MCF 10A (cell line): ENCODE measurements around the gene TLN1. TPM values are rescaled to one million over a fixed set of nuclear protein-coding genes. Genes with fewer than 3 reads are reported as not detected.

Source experiments
- BruUV-seq: library from RNA; stranded (reverse); fragments of 400-500 nt; replicated peaks from 2 replicates; lab custom pipeline; 2021; lab: Mats Ljungman, UMichigan
- CTCF ChIA-PET: fragments of 300-600 bp; sonication (Branson Sonifier 250); formaldehyde crosslinking; extraction: SDS; loops from one replicate; lab custom pipeline; 2021; ENCODE audit warnings: antibody characterized with exemption, inconsistent platforms; lab: Yijun Ruan, JAX
- POLR2A ChIA-PET: fragments of 300-600, 350-650 bp; sonication (Branson Sonifier 250); formaldehyde crosslinking; extraction: SDS; loops from one replicate; lab custom pipeline; 2020; ENCODE audit warnings: antibody characterized with exemption, inconsistent platforms; lab: Yijun Ruan, JAX
- DNase-seq: peaks from one replicate; pipeline ENCODE4 v3.0.0-alpha.2; 2018; ENCODE audit not compliant: unreplicated experiment
- H3K27ac Mint-ChIP-seq: one replicate; pipeline ENCODE4 v1.8.0; 2022; ENCODE audit warnings: mild to moderate bottlenecking, low read depth, mixed read lengths; ENCODE audit not compliant: unreplicated experiment
- H3K27me3 Mint-ChIP-seq: one replicate; pipeline ENCODE4 v1.8.0; 2022; ENCODE audit warnings: mixed read lengths; ENCODE audit not compliant: insufficient read depth, unreplicated experiment
- H3K36me3 Mint-ChIP-seq: one replicate; pipeline ENCODE4 v1.8.0; 2022; ENCODE audit warnings: mild to moderate bottlenecking, moderate library complexity, mixed read lengths; ENCODE audit not compliant: insufficient read depth, unreplicated experiment
- H3K4me1 Mint-ChIP-seq: one replicate; pipeline ENCODE4 v1.8.0; 2022; ENCODE audit warnings: mixed read lengths; ENCODE audit not compliant: insufficient read depth, unreplicated experiment
- H3K4me3 Mint-ChIP-seq: one replicate; pipeline ENCODE4 v1.8.0; 2022; ENCODE audit warnings: mild to moderate bottlenecking, moderate library complexity, mixed read lengths; ENCODE audit not compliant: unreplicated experiment
- H3K9me3 Mint-ChIP-seq: one replicate; pipeline ENCODE4 v1.8.0; 2022; ENCODE audit warnings: mixed read lengths; ENCODE audit not compliant: unreplicated experiment
- CTCF ChIP-seq: fragments of 200-600 bp; IDR thresholded peaks from one replicate; pipeline ENCODE4 v1.8.0; 2022; ENCODE audit warnings: antibody characterized with exemption, mild to moderate bottlenecking; ENCODE audit not compliant: unreplicated experiment
- intact Hi-C: fragments of 100-400 bp; cut with micrococcal nuclease; formaldehyde crosslinking; loops from 2 replicates; pipeline ENCODE4 v1.14.1; 2022
- total RNA-seq: library from RNA; stranded (reverse); gene quantifications from 2 replicates; pipeline ENCODE4 v1.2.3, GENCODE V29; 2022

TLN1 gene
- total RNA-seq, 1 experiment from 2014 or later = 224 TPM

GRCh38 chr9:35776018-35776417 lies 44.0 kb upstream of the TLN1 start:
- CTCF ChIA-PET = interaction anchor here (0.6 to 2.1 kb wide), 8 partner anchors 13 to 948 kb away, joined by 3 to 15 read pairs (median 4); partner anchors contain the start of gene PIGO
- H3K4me3 Mint-ChIP-seq = no peak overlapping the region
- intact Hi-C loops = no loop called here

GRCh38 chr9:35774907-35775635 lies 43.1 kb upstream of the TLN1 start:
- Mint-ChIP-seq H3K36me3 (peaks cover 5% of the 10 kb centered on the region), H3K4me1 (no peaks in the 10 kb centered on the region), H3K9me3 (no peaks in the 10 kb centered on the region), H3K27ac (no peak overlapping the region), H3K27me3 (no peaks in the 10 kb centered on the region), H3K4me3 (no peak overlapping the region)
- no TSS peak for BruUV-seq
- ChIA-PET CTCF (interaction anchor here (0.6 to 2.1 kb wide), 8 partner anchors 14 to 679 kb away, joined by 3 to 15 read pairs (median 3); partner anchors contain the start of gene PIGO), POLR2A (interaction anchor here (0.9 to 1.3 kb wide), 3 partner anchors 25 to 115 kb away, joined by 3 to 5 read pairs (median 4); partner anchors contain the start of genes CREB3 and TLN1)
- DNase-seq = no peak
- intact Hi-C loops = no loop called here
- TF ChIP-seq CTCF = no peak

More at GRCh38 chr9:35776018-35776417, 44.0 kb upstream of the TLN1 start:
- H3K4me1 Mint-ChIP-seq = no peaks in the 10 kb centered on the region
- no peaks in the 10 kb centered on the region for H3K27me3 Mint-ChIP-seq
- H3K9me3 Mint-ChIP-seq = no peaks in the 10 kb centered on the region
- no peak for TF ChIP-seq CTCF
- DNase-seq = no peak
- POLR2A ChIA-PET = interaction anchor here (0.9 to 1.2 kb wide), 2 partner anchors 44 to 114 kb away, joined by 3 to 4 read pairs; partner anchors contain the start of genes CREB3 and TLN1
- no peak overlapping the region for H3K27ac Mint-ChIP-seq
- peaks cover 10% of the 10 kb centered on the region for H3K36me3 Mint-ChIP-seq
- BruUV-seq = no TSS peak

GRCh38 chr9:35771943-35772342 lies 39.9 kb upstream of the TLN1 start:
- Mint-ChIP-seq H3K4me1 (no peaks in the 10 kb centered on the region), H3K4me3 (no peak overlapping the region), H3K27ac (no peak overlapping the region), H3K9me3 (no peaks in the 10 kb centered on the region), H3K36me3 (peaks cover 5% of the 10 kb centered on the region), H3K27me3 (no peaks in the 10 kb centered on the region)
- intact Hi-C loops = no loop called here
- ChIA-PET POLR2A (interaction anchor here (0.6 to 3.3 kb wide), 15 partner anchors 11 to 849 kb away, joined by 3 to 24 read pairs (median 4); partner anchors contain the start of genes ARHGEF39, CREB3, RGP1 and TLN1), CTCF (interaction anchor here (0.8 to 2.4 kb wide), 10 partner anchors 10 to 139 kb away, joined by 3 to 9 read pairs (median 5); partner anchors contain the start of genes GBA2 and RGP1)
- no peak for TF ChIP-seq CTCF
- BruUV-seq = no TSS peak
- peak; percentile 70 for DNase-seq

- CTCF ChIA-PET = interaction anchor here (0.6 to 2.4 kb wide), 9 partner anchors 10 to 438 kb away, joined by 3 to 9 read pairs (median 5); partner anchors contain the start of genes GBA2 and RGP1
- peaks cover 2% of the 10 kb centered on the region for H3K36me3 Mint-ChIP-seq
- peak; percentile 54 for DNase-seq
- no peak overlapping the region for H3K4me3 Mint-ChIP-seq
- no peak overlapping the region for H3K27ac Mint-ChIP-seq
- POLR2A ChIA-PET = interaction anchor here (0.6 to 3.3 kb wide), 15 partner anchors 11 to 255 kb away, joined by 3 to 24 read pairs (median 4); partner anchors contain the start of genes ARHGEF39, CREB3, RGP1 and TLN1
- H3K27me3 Mint-ChIP-seq = no peaks in the 10 kb centered on the region
- H3K4me1 Mint-ChIP-seq = no peaks in the 10 kb centered on the region
- no TSS peak for BruUV-seq
- intact Hi-C loops = no loop called here
- no peaks in the 10 kb centered on the region for H3K9me3 Mint-ChIP-seq
- TF ChIP-seq CTCF = no peak
Observed at GRCh38 chr9:35771534-35771933, 39.5 kb upstream of the TLN1 start.
